HUES64 (cell line): ENCODE measurements around the gene LRRC8C.

Source experiments
- H3K27ac ChIP-seq: 2 replicates; pipeline ENCODE4 v1.7.0; 2013; ENCODE audit warnings: low read depth, low read length, inconsistent platforms
- H3K27me3 ChIP-seq: 2 replicates; pipeline ENCODE4 v1.6.1; 2013; ENCODE audit warnings: mild to moderate bottlenecking, low read length; ENCODE audit not compliant: insufficient read depth
- H3K36me3 ChIP-seq: 2 replicates; pipeline ENCODE4 v1.6.1; 2013; ENCODE audit warnings: mild to moderate bottlenecking, low read length; ENCODE audit not compliant: insufficient read depth
- H3K4me1 ChIP-seq: 2 replicates; pipeline ENCODE4 v1.6.1; 2013; ENCODE audit warnings: mild to moderate bottlenecking, low read length, moderate library complexity; ENCODE audit not compliant: insufficient read depth
- H3K4me3 ChIP-seq: 2 replicates; pipeline ENCODE4 v1.5.1; 2013; ENCODE audit warnings: mild to moderate bottlenecking, low read length, moderate library complexity
- H3K9ac ChIP-seq: 2 replicates; pipeline ENCODE4 v1.6.1; 2013; ENCODE audit warnings: mild to moderate bottlenecking, low read depth, low read length
- H3K9me3 ChIP-seq: 2 replicates; pipeline ENCODE4 v1.6.1; 2013; ENCODE audit warnings: low read depth, low read length; ENCODE audit not compliant: insufficient read depth
- WGBS: fragments of 150-250, 120-280 bp; methylation state at CpG from one replicate; pipeline ENCODE4 v1.1.7; 2013; ENCODE audit warnings: missing lambda C conversion rate; 5-methylcytosine and 5-hydroxymethylcytosine counted together

Gene LRRC8C

GRCh38 chr1:89761338-89761737 lies 128.4 kb downstream of the LRRC8C start:
- WGBS: no CpG with 5 or more reads among the region's 1 CpG

DNA sequence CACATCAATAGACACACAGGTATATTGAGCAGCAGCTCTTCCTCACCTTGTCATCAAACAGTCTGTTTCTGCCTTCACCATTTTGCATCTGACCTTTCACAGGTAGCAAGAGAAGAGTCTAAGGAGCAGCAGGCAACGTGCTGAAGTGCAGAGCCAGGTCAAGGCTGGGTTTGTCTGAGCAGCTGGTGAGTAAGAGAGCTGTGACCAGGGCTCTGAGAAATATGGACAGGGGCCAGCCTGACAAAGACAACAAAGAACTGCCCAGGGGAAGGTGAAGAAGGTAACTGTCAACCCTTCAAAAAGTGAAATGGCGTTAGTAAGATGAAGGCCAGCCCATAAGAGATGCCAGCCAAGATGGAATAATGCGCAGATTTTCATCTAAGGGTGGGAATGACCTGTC lies 129.0 kb downstream of the LRRC8C start:
- H3K9ac ChIP-seq: no peak overlapping the region
- no peaks in the 10 kb centered on the region for H3K9me3 ChIP-seq
- peaks cover 35% of the 10 kb centered on the region for H3K27me3 ChIP-seq
- H3K4me1 ChIP-seq: peaks cover 9% of the 10 kb centered on the region; the same call in 1 of the 2 replicates
- H3K36me3 ChIP-seq: no peaks in the 10 kb centered on the region
- H3K27ac ChIP-seq: no peak overlapping the region
- no peak overlapping the region for H3K4me3 ChIP-seq
- 86% methylated on average over 3 of the region's 3 CpGs for WGBS

More at GRCh38 chr1:89761338-89761737, 128.4 kb downstream of the LRRC8C start:
- Histone ChIP-seq H3K27me3 (peaks cover 35% of the 10 kb centered on the region), H3K4me1 (peaks cover 9% of the 10 kb centered on the region; the same call in 1 of the 2 replicates), H3K9ac (no peak overlapping the region), H3K9me3 (no peaks in the 10 kb centered on the region), H3K36me3 (no peaks in the 10 kb centered on the region), H3K4me3 (no peak overlapping the region), H3K27ac (no peak overlapping the region)

GRCh38 chr1:89762386-89762778 lies 129.5 kb downstream of the LRRC8C start:
- peaks cover 35% of the 10 kb centered on the region for H3K27me3 ChIP-seq
- H3K27ac ChIP-seq: no peak overlapping the region
- no peaks in the 10 kb centered on the region for H3K9me3 ChIP-seq
- peak overlapping the region; percentile 68 for H3K4me3 ChIP-seq
- H3K9ac ChIP-seq: no peak overlapping the region
- WGBS: 81% methylated on average over 13 of the region's 13 CpGs
- no peaks in the 10 kb centered on the region for H3K36me3 ChIP-seq
- peaks cover 9% of the 10 kb centered on the region; the same call in 1 of the 2 replicates for H3K4me1 ChIP-seq

GRCh38 chr1:89762779-89763648 lies 130.1 kb downstream of the LRRC8C start:
- 2% methylated on average over 47 of the region's 47 CpGs for WGBS
- Histone ChIP-seq H3K4me1 (0 out of 2 replicates have a peak, but pooled peaks cover 4% of the 10 kb centered on the region), H3K4me3 (peak overlapping the region; percentile 68), H3K36me3 (no peaks in the 10 kb centered on the region), H3K9ac (peak overlapping the region; percentile 18; the same call in 1 of the 2 replicates), H3K27ac (no peak overlapping the region), H3K27me3 (peaks cover 35% of the 10 kb centered on the region), H3K9me3 (no peaks in the 10 kb centered on the region)

GRCh38 chr1:89763649-89763986 lies 130.7 kb downstream of the LRRC8C start:
- no peak overlapping the region for H3K27ac ChIP-seq
- 0 out of 2 replicates have a peak, but pooled peaks cover 4% of the 10 kb centered on the region for H3K4me1 ChIP-seq
- no peaks in the 10 kb centered on the region for H3K9me3 ChIP-seq
- WGBS: 56% methylated on average over 5 of the region's 5 CpGs
- H3K4me3 ChIP-seq: peak overlapping the region; percentile 68
- no peak overlapping the region; the same call in 1 of the 2 replicates for H3K9ac ChIP-seq
- H3K36me3 ChIP-seq: no peaks in the 10 kb centered on the region
- peaks cover 35% of the 10 kb centered on the region for H3K27me3 ChIP-seq

DNA sequence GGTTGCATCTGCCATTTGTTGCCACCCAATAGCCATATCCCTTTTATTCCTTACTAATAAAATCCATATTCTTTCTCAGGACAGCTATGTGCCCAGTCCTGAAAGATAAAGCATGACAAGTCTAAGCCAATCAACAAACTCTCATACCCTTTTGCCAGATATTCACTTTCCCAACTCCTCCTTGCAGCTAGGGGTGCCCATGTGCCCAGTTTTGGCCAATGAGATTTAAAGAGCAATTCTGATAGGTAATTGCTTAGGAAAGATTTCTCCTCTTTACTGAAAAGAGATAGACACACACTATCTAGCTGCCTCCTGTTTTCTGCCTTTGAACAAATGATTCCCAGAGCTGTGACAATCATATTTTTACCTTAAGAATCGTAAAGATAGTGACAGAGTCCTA lies 132.9 kb downstream of the LRRC8C start:
- Histone ChIP-seq H3K4me3 (no peak overlapping the region), H3K9ac (no peak overlapping the region), H3K27ac (no peak overlapping the region), H3K36me3 (no peaks in the 10 kb centered on the region), H3K9me3 (no peaks in the 10 kb centered on the region), H3K4me1 (0 out of 2 replicates have a peak, but pooled peaks cover 4% of the 10 kb centered on the region), H3K27me3 (peaks cover 35% of the 10 kb centered on the region)
- WGBS: 100% methylated on average over 1 of the region's 1 CpG

DNA sequence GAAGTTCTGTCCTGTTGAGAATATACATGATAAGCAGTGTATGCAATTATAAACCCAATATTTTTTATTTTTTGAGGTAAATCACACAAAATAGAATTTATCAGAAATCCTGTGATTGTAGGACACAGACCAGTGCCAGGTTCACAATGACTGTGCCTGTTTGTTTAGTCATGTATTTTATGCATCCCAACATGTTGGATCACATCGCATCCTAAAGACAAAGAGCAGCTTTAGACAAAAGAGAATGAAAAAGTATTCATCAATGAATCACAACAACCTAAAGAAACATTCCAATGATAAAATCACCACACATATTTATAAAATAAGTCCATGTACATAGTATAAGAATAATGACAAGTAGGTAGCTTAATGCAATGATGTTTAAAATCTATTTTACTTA lies 134.7 kb downstream of the LRRC8C start:
- Histone ChIP-seq H3K4me3 (no peak overlapping the region), H3K36me3 (no peaks in the 10 kb centered on the region), H3K4me1 (no peaks in the 10 kb centered on the region), H3K9me3 (no peaks in the 10 kb centered on the region), H3K27ac (no peak overlapping the region), H3K9ac (no peak overlapping the region), H3K27me3 (peaks cover 22% of the 10 kb centered on the region)
- 100% methylated on average over 1 of the region's 1 CpG for WGBS
